Measurements from ENCODE around the gene KHDC3L. TPM values are rescaled to one million over a fixed set of nuclear protein-coding genes. Genes with fewer than 3 reads are reported as not detected.
A peak's percentile ranks its signal among the peaks of the same experiment; 100 is the strongest.

The KHDC3L gene
- not detected for total RNA-seq

DNA sequence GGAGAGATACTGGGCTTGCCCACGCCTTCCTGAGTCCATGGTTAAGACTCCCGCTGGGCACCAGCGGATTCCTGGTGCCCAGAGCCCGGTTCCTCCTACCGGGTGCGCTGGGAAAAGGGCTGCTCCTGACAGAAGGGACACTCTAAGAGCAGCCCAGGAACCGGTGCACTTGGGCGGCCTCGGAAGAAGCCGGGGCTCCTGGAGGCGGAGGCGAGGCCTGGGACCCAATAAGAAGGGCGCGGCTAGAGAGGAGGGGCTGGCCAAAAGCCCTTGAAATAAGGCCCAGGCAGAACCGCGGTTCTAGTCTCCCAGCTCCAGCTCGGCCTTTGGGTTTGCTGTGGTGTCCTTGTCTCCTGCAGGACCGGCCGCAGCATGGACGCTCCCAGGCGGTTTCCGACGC, at the start of gene KHDC3L:
KHDC3L (plus strand) TSS at position 301 of the 400 bp plus-strand sequence; CDS start at position 373, 72 bp downstream.
- H3K27ac Mint-ChIP-seq = no peak within 1 kb of the TSS
- no peak within 1 kb of the TSS for H3K4me3 Mint-ChIP-seq
- no peak for ATAC-seq (ENCODE audit: low read depth)
- H3K27me3 Mint-ChIP-seq = peaks cover 5% of the 10 kb centered on the region
- no peaks in the 10 kb centered on the region for H3K9me3 Mint-ChIP-seq
- POLR2A ChIA-PET = no interaction called here
- no peaks in the 10 kb centered on the region for H3K4me1 Mint-ChIP-seq
- H3K36me3 Mint-ChIP-seq = no peaks in the 10 kb centered on the region
- DNase-seq = no peak

DNA sequence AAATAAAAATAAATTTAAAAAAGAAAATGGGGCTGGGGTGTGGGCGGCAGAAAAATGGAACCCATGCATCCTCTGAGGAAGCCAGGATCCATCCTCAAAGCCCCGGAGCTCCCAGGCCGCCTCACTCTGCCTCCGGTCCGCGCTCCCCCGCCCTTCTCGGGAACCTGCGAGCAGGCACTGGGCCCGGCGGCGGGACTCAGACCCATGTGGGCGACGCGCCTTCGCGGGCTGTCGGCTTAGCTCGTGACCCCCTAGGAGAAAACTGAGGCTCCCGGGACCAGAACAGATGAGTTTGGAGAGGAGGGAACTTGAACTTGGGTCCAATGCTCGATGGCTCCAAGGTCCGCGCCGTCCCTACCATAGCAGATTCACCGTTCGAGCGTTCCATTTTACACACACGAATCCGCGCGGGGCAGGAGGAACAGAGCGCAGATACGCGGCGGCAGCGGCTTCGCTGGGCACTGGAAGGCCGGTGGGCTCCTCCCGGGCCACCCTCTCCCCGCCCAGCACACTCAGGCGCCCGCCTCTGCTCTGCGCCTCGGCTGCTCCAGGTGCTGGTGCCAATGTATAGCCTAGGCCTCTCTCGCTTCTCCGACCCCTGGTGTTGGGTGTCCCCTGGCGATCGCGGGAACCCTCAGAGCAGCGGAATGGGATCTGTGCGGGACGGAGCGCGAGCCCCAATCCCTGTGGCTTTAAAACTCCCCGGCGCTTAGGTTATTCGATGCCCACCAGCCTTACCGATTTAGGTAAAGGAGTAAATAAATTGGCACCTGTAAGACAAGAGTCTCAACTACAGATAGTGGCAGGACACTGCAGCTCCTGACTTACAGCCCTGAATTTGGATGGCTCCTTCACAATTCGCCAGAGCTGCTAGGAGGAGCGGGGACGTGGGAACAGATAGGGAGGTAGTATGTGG, 47.6 kb upstream of the KHDC3L start:
- no peak overlapping the region for H3K27ac Mint-ChIP-seq
- DNase-seq = peak; percentile 31
- H3K9me3 Mint-ChIP-seq = peaks cover 5% of the 10 kb centered on the region
- H3K36me3 Mint-ChIP-seq = peaks cover 4% of the 10 kb centered on the region
- peak; percentile 17 for ATAC-seq (ENCODE audit: low read depth)
- POLR2A ChIA-PET = no interaction called here
- H3K4me1 Mint-ChIP-seq = peaks cover 12% of the 10 kb centered on the region
- H3K4me3 Mint-ChIP-seq = peak overlapping the region; percentile 13
- peaks cover 75% of the 10 kb centered on the region for H3K27me3 Mint-ChIP-seq

DNA sequence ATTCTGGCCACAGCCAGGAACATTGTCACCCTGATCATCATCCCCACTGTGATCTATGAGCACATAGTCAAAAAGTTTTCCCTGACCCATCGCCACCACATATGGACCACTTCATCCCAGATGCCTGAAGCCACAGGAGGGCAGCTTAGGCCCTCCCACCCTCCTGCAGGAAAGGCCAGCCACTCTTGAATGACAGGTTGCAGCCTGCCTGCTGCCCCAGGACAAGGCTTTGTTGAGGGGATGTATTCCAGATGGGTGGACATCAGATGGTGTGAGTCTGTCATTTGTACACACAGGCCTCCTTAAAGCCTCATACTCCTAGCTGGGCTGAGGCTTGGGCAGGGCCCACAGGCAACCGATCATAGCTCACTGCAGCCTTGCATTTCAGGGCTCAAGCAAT, 39.1 kb upstream of the KHDC3L start:
- no peak overlapping the region for H3K4me3 Mint-ChIP-seq
- H3K9me3 Mint-ChIP-seq = no peaks in the 10 kb centered on the region
- H3K27me3 Mint-ChIP-seq = peaks cover 12% of the 10 kb centered on the region
- POLR2A ChIA-PET = no interaction called here
- no peak overlapping the region for H3K27ac Mint-ChIP-seq
- ATAC-seq (ENCODE audit: low read depth) = no peak
- no peaks in the 10 kb centered on the region for H3K4me1 Mint-ChIP-seq
- H3K36me3 Mint-ChIP-seq = no peaks in the 10 kb centered on the region
- no peak for DNase-seq

- no peaks in the 10 kb centered on the region for H3K9me3 Mint-ChIP-seq
- DNase-seq (no peak), ATAC-seq (ENCODE audit: low read depth) (no peak)
- H3K27me3 Mint-ChIP-seq = peaks cover 7% of the 10 kb centered on the region
- POLR2A ChIA-PET = interaction anchor here (1.5 kb wide), 1 partner anchor 63 kb away, joined by 3 read pairs; no protein-coding TSS in a partner anchor
- no peak overlapping the region for H3K27ac Mint-ChIP-seq
- no peaks in the 10 kb centered on the region for H3K4me1 Mint-ChIP-seq
- H3K4me3 Mint-ChIP-seq = no peak overlapping the region
- H3K36me3 Mint-ChIP-seq = no peaks in the 10 kb centered on the region
Measured at GRCh38 chr6:73325656-73326055, 36.8 kb upstream of the KHDC3L start.

DNA sequence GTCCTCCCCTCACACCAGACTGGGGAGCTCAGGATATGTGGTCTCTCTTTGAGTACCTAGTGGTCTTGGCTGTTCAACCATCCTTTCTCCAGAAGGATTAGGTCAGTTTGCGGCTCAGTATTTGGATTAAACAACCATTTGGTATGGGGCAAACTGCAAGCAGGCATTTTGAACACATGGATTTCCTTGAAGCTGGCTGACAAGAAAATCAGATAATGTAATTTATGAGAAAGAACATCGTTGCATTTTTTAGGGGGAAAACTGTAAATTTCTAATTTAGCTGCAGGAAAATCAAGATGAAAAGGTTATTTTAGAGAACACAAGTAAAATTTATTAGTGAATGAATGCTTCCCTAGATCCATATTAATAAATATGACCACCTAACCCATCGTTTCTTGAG, 33.7 kb upstream of the KHDC3L start:
- Mint-ChIP-seq H3K27me3 (peaks cover 26% of the 10 kb centered on the region), H3K27ac (no peak overlapping the region), H3K36me3 (no peaks in the 10 kb centered on the region), H3K9me3 (no peaks in the 10 kb centered on the region), H3K4me1 (no peaks in the 10 kb centered on the region), H3K4me3 (no peak overlapping the region)
- POLR2A ChIA-PET = no interaction called here
- DNase-seq = no peak
- ATAC-seq (ENCODE audit: low read depth) = no peak

DNA sequence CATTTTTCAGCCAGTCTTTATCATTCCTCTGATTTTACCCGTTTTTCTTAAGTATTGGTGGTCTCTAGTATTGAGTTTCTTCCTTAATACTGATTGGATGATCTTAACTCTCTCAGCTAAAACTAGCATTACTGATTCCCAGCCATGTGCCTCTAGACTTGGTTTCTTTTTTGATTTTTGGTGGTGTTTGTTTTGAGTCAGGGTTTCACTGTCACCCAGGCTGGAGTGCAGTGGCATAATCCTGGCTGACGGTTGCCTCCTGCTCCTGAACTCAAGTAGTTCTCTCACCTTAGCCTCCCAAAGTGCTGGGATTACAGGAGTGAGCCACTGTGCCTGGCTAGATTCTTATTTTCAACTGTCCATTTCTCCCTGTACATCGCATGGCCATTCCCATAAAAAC, 33.3 kb upstream of the KHDC3L start:
- no peak for ATAC-seq (ENCODE audit: low read depth)
- Mint-ChIP-seq H3K36me3 (no peaks in the 10 kb centered on the region), H3K9me3 (no peaks in the 10 kb centered on the region), H3K4me1 (no peaks in the 10 kb centered on the region), H3K27me3 (peaks cover 26% of the 10 kb centered on the region), H3K4me3 (no peak overlapping the region), H3K27ac (no peak overlapping the region)
- DNase-seq = no peak
- POLR2A ChIA-PET = no interaction called here

- DNase-seq (no peak), ATAC-seq (ENCODE audit: low read depth) (no peak)
- no peaks in the 10 kb centered on the region for H3K36me3 Mint-ChIP-seq
- no peaks in the 10 kb centered on the region for H3K9me3 Mint-ChIP-seq
- POLR2A ChIA-PET = no interaction called here
- peaks cover 10% of the 10 kb centered on the region for H3K27me3 Mint-ChIP-seq
- no peak overlapping the region for H3K27ac Mint-ChIP-seq
- peaks cover 1% of the 10 kb centered on the region for H3K4me1 Mint-ChIP-seq
- no peak overlapping the region for H3K4me3 Mint-ChIP-seq
Measured at GRCh38 chr6:73339340-73339739, 23.1 kb upstream of the KHDC3L start.

DNA sequence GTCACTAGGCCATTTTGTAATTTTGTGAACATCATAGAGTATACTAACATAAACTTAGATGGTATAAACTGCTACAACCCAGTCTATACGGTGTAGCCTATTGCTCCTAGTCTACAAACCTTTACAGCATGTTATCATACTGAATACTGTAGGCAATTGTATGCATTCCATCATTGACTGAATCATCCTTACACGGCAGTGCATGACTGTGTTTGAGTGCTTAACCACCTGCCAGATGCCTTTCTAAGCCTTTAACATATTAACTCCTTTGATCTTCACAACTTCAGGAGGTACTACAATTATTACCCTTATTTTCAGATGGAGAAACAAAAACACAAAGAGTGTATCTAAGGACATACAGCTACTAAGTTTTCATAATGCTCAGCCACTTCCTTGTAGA, 22.4 kb upstream of the KHDC3L start:
- Mint-ChIP-seq H3K27ac (no peak overlapping the region), H3K27me3 (peaks cover 10% of the 10 kb centered on the region), H3K36me3 (no peaks in the 10 kb centered on the region), H3K4me3 (no peak overlapping the region), H3K4me1 (peaks cover 1% of the 10 kb centered on the region), H3K9me3 (no peaks in the 10 kb centered on the region)
- no peak for DNase-seq
- no peak for ATAC-seq (ENCODE audit: low read depth)
- POLR2A ChIA-PET = no interaction called here

DNA sequence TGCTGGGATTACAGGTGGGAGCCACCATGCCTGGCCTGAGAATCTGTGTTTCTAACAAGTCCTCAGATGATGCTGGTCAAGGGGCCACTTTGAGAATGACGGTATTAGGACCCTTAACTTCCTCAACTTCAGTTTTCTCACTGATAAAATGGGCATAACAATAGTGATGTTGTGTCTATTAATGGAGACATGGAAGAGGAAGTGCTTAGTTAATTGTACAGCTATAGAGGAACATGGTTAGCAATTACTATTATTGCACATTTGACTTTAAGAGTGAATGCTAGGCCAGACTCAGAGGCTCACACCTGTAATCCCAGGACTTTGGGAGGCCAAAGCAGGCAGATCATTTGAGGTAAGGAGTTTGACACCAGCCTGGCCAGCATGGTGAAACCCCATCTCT, 21.1 kb upstream of the KHDC3L start:
- Mint-ChIP-seq H3K9me3 (no peaks in the 10 kb centered on the region), H3K4me3 (no peak overlapping the region), H3K36me3 (no peaks in the 10 kb centered on the region), H3K27ac (no peak overlapping the region), H3K4me1 (peaks cover 1% of the 10 kb centered on the region), H3K27me3 (peaks cover 11% of the 10 kb centered on the region)
- ATAC-seq (ENCODE audit: low read depth) = no peak
- DNase-seq = no peak
- POLR2A ChIA-PET = no interaction called here

DNA sequence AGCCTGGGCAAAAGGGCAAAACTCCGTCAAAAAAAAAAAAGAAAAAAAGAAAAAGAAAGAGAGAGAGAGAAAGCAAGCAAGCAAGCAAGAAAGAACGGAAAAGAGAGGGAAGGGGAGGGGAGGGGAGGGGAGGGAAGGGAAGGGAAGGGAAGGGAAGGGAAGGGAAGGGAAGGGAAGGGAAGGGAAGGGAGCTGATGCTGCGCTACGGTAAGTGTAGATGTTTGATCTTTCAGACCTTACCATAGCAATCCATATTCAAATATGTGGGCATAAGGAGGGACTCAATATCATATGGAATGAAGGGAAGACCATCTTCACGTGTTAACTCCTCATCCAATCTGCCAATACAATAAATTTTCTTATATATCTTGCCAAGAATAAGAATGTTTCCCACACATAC, 20.3 kb upstream of the KHDC3L start:
- Mint-ChIP-seq H3K27ac (no peak overlapping the region), H3K4me3 (no peak overlapping the region), H3K4me1 (peaks cover 1% of the 10 kb centered on the region), H3K36me3 (no peaks in the 10 kb centered on the region), H3K27me3 (peaks cover 18% of the 10 kb centered on the region), H3K9me3 (no peaks in the 10 kb centered on the region)
- no peak for ATAC-seq (ENCODE audit: low read depth)
- no peak for DNase-seq
- POLR2A ChIA-PET = no interaction called here

DNA sequence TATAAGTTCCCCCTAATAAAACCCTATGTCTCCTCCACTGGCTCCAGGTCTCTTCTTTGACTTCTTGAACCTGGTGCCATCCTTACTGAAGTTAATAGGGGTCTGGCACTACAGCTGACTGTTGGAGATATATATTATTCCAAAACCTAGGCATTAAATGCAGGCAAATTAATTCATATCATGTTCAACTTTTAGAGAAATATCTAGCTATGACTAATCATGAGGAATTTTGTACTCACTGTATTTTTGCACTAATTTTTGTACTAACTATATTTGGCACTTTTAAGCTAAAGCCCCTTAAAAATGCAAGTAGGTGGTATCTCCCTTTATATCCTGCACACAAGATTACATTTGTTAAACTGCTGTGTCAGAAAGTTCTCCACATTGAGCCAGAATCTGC, 19.3 kb upstream of the KHDC3L start:
- POLR2A ChIA-PET = no interaction called here
- Mint-ChIP-seq H3K4me1 (peaks cover 1% of the 10 kb centered on the region), H3K4me3 (no peak overlapping the region), H3K27me3 (peaks cover 26% of the 10 kb centered on the region), H3K36me3 (no peaks in the 10 kb centered on the region), H3K9me3 (no peaks in the 10 kb centered on the region), H3K27ac (no peak overlapping the region)
- DNase-seq (no peak), ATAC-seq (ENCODE audit: low read depth) (no peak)

DNA sequence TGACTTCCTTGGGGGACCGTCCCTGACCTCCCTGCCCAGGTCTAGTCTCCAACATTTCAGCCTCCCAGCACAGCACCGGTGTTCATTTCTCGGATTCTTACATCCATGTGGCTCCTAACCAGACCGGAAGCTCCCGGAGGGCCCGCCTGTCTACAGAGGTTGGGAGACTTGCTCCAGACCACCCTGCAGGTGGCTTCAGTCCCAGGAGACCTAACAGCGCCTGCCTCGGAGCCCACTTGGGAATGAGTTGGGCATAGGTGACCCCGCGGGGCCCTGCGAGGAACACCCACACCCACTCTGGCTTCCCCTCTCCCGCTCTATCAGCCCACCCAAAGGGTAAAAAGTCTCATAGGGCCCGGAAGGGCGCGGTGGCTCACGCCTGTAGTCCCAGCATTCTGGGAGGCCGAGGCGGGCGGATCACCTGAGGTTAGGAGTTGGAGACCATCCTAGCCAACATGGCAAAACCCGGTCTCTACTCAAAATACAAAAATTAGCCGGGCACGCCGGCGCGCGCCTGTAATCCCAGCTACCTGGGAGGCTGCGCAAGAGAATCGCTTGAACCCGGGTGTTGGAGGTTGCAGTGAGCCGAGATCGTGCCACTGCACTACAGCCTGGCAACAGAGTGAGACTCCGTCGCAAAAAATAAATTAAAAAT, 13.8 kb upstream of the KHDC3L start:
- Mint-ChIP-seq H3K27me3 (peaks cover 57% of the 10 kb centered on the region), H3K27ac (no peak overlapping the region), H3K9me3 (no peaks in the 10 kb centered on the region), H3K4me1 (no peaks in the 10 kb centered on the region), H3K36me3 (no peaks in the 10 kb centered on the region), H3K4me3 (no peak overlapping the region)
- no peak for DNase-seq
- ATAC-seq (ENCODE audit: low read depth) = no peak
- POLR2A ChIA-PET = no interaction called here

DNA sequence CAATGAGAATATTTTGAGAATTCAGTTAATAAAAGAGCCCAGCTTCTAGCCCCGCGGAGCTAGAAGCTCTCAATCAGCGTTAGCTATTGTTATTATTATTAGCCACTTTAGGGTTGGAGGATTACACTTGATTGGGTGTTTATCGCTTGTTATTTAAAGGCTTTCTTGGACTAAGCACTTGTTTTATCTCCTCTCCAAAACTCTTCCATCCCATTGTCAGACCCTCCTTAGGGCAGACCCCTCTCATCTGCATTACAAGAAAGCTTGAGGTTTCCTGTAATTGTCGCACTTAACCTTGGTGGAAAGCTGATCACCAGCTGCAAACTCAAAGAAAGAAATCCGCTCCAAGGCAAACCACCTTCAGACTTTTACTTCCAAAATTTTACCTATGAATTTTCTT, 13.1 kb upstream of the KHDC3L start:
- H3K27me3 Mint-ChIP-seq = peaks cover 55% of the 10 kb centered on the region
- no peaks in the 10 kb centered on the region for H3K4me1 Mint-ChIP-seq
- no peak for ATAC-seq (ENCODE audit: low read depth)

More for the DNA sequence above, 13.1 kb upstream of the KHDC3L start:
- Mint-ChIP-seq H3K27ac (no peak overlapping the region), H3K4me3 (no peak overlapping the region), H3K36me3 (no peaks in the 10 kb centered on the region), H3K9me3 (no peaks in the 10 kb centered on the region)
- POLR2A ChIA-PET = no interaction called here
- DNase-seq = no peak
